C1 segment of cervical spinal cord (tissue), 14 donors: ENCODE measurements around the gene CAMTA1.
A peak's percentile ranks its signal among the peaks of the same experiment; 100 is the strongest.

Experiments
- DNase-seq, 14 donors: peaks; one replicate each; lab custom pipeline; 2025; lab: John Stamatoyannopoulos, UW

The CAMTA1 gene

DNA sequence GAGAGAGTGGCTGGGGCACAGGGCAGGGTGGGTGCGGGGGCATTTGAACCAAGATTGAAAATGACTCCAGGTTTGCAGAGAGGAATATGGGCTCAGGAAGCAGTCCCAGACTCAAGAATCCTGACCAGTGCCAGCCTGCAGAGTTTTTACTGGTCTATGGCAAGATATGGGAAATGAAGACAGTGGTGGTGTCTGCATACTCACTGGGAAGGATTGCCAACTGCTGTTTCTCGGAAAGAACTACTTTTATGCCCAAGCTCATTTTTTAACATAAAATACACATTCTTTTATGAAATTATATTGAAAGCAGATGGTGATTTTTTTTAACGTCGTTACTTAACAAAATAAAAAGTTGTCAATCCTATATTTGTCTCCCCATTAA lies 401.8 kb downstream of the CAMTA1 start:
- DNase-seq = no peak

DNA sequence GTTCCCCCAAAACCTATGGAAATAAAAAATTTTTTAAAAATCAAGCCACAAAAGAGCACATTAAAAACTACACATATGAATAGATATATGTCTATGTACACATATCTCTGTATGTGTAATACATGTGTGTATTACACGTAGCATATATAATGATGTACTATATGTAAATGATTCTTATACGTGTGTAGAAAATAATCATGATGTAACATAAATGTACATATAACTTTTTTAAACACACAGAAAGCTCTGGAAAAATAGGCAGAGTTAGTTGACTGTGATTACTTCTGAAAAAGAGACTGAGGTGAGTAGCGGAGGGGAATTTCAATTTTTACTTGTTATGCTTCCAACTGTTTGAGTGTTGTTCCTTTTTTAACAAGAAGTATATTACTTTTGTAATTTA lies 405.0 kb downstream of the CAMTA1 start:
- DNase-seq = no peak

DNA sequence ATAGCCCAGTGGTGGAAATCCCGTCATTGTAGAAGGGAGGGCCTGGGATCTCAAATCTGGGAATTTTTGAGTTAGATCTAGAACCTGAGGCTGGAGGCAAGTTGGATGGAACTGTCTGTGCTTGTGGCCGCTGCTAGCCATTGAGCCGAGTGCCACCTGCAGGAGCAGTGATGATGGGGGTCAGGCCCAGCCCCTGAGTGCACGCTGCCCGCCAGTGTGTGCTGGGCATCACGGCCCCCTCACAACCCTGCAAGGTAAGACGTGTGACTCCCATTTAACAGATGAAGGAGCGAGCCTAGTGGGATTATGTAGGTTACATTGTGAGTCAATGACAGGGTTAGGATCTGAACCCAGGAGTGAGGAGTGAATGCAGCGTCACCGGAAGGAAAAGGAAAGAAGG lies 407.2 kb downstream of the CAMTA1 start:
- DNase-seq = no peak

- DNase-seq = no peak
Observed at GRCh38 chr1:7196036-7196911, 411.0 kb downstream of the CAMTA1 start.

DNA sequence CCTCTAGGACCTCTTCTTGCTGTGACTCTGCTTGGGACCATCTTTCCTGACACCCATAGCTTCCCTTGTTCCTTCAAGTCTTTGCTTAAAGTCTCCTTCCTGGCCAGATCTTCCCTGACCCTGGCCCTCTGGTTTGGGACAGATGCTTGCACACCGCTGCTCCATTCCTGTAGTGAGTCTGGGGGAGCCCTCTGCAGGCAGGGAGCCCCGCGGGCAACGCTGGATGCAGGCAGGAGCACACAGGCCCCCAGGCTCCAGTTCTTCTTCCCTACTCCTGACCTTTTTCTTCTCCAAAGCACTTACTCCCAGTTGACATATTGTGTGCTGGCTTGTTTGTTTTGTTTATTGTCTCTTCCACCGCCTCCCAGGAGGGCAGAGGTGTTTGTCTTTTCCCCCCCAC lies 413.4 kb downstream of the CAMTA1 start:
- DNase-seq = no peak

- DNase-seq = peak in 1 of 14 donors; percentile 14
Observed at GRCh38 chr1:7199077-7199779, 414.0 kb downstream of the CAMTA1 start.

DNA sequence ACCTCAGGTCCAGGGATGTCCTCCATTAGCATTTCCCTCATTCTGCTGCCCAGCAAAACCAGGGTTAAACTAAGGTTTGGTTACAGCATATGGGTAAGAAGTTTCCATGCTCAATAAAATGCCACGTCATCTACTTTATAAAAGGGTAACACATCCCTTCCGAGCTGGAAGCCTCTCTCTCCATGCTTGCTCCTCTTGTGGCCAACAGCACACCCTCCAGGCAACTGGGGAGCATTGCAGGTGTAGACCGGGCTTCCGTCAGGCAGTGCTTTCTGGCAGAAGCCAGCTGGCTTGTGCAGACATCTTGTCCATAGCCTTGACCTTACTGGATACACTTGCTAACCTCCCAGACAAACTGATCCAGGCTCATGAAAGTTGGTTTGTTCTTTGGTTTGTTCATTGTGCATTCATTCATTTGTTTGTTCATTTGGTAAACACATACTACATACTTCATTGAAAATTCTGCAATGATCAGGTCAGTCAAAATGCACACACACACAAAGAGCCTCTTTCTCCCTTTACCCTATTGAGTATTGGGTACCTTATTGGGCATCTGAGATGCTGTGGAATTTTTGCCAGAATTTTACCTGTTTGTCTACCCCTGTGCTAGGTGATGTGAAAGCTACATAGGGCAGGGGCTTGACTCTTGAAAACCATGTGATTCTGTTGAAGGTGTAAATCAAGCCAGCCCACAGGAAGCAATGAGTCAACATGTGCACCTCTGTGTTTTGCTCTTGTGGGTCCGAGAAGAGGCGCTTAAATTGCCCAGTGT lies 422.8 kb downstream of the CAMTA1 start:
- DNase-seq = peak in 3 of 14 donors; percentile 10 to 22 (median 14)

DNA sequence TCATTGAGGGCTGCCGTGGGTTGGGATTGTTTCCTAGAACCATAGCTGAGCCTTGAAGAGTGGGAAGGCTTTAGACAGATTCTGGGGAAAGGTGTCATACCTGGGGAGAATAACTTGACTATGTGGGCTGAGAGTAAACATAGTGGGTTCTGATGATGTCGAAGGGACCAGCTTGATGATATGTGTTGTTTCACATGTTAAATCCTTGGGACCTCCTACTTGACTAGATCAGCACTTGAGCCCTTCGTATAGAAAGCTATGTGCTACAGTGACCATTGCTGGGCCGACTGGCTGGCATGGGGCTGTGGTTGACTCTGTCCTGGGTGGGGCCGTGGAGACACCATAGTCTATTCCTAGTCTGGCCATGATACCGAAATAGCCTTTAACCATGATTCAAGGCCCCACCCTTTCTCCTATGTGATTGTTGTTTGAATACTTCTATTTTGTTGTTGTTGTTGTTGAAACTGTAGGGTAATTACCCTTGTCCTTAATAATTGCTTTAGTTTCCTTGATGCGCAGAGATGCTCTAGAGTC lies 423.5 kb downstream of the CAMTA1 start:
- DNase-seq = no peak

DNA sequence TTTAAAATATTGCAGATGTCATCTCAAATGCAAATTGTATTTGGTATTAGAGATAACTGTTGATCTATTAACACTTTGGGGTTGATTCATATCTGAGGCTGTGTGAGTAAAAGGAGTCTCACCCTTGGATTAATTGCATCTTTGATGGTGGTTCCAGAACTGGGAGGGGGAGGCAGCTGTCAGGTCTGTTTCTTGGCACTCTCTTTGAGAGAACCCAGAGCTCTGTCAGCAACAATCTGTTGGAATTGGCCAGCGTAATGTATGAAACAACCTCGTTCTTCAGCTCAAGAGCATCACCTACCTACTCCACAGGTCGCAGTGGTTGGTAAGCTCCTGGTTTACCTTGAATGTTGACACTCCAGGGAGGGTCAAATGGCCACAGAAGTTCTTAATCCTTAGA lies 424.1 kb downstream of the CAMTA1 start:
- peak in 1 of 14 donors; percentile 79 for DNase-seq

DNA sequence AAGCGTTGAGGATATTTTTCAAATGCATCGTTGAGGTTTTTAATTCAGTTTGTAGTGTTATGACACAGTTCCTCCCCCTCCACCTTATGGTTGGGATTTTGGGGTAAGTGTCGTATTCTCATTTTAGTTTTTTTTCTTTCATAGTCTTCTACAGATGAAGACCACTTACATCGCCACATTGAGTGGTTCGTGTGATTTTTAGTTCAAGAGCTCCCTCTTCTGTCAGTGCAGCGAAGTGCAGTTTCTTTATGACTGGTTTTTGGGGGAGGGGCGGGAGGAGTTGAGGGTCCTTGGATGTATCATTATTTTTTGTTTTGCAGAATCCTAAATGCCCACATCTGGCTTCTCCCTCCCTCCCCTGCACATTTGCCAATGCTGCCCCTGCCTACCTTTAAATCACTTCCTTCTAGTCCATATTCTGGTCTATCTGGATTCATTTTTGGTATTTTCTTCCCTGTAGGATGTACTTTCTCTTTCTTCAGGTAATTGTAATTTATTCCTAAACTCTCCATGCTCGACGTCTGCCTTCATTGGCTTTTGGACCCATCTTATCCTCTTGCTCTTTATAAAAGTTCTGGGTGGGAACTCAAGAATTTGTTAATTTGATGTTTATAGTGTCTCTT lies 433.1 kb downstream of the CAMTA1 start:
- peak in 2 of 14 donors; percentile 6 to 11 for DNase-seq

DNA sequence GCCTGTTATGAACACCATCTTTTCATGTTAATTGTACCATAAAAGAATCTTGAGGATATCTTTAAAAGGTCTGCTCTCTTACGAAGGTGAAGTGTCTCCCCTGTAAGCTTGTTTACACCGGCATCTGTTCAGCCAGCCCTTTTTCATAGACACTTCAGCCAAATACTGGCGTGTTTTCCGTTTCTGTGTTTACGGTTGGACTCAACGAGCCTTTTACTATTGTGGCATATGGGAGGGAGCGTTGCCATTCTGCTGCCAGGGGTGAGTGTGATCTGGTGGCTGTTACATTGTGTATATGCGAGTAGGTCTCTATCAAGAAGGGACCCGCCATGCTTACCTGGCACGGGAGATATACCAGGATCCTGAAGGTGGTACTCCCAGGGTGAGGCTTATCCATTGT lies 433.8 kb downstream of the CAMTA1 start:
- peak in 1 of 14 donors; percentile 17 for DNase-seq

DNA sequence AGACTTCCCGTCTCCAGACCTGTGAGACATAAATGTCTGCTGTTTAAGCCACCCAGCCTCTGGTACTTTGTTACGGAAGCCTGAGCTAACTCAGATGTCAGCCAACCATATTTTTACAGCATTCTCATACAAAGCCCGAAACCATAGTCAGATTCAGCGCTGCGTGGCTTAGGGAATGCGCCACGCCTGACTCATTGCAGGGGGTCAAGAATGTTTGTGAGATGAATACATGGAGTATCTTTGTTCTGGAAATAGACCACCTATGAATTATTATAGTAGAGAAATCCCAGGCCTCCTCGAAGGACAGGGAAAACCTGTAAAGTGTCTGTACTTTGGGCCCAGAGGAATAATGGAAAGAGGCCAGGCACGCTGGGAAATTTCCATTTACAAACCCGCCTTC lies 434.8 kb downstream of the CAMTA1 start:
- no peak for DNase-seq

DNA sequence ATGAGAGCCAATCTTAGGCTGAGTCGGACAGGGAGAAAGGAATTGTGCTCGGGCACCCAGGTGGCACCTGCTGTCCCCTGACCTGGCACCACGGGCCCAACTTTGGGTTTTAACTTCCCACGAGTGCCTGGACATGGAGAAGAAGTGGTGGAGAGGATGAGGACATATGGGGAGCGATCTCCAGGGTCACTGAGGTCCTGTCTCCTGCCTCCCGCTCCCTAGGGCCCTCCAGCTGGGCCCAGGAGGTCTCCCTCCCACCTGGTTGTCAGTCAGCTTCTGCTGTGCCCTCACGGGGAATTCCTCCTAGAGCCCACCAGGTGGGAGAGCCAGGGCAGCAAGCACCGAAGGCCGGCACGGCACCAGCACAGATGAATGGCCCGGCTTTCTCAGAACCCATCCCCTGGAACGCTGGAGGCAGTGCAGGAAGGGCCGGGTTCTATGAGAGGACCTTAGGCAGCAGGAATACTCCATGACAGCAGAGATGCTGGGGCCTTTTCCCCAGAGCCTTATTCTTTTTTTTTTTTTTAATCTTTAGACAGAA lies 435.5 kb downstream of the CAMTA1 start:
- DNase-seq = no peak

- peak in 1 of 14 donors; percentile 57 for DNase-seq
Observed at GRCh38 chr1:7221826-7222694, 436.8 kb downstream of the CAMTA1 start.

GRCh38 chr1:7222695-7223015 lies 437.4 kb downstream of the CAMTA1 start:
- no peak for DNase-seq

DNA sequence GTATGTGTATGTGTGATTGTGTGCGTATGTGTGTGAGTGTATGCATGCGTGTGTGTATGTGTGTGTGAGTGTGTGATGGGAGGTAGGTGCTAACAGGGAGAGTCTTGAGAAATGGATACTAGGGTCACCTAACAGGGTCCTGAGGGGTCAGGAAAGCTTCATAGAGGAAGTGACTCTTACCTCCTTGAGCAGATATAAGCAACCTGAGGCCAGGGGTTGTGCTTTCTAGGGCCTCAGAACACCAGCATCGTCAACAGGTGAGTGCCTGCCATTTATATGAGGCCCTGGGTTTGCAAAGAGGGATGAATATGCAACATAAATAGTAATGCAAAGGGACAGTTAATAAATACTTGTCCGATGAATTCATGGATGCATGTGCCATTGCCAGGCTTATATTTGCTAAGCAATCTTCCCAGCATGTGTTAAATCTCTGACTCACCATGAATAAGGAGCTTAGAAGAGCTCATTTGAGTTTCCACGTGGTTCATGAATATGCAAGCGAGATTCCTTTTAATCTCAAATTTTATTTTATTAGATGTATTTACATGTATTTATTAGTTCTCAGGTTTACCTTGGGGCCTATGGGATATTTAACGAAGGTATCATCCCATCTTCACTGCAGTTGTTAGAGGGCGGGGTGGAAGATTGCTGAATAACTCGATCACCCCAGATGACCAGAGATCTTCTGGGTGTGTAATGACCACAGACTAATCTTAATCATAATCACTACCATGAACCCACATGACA lies 438.3 kb downstream of the CAMTA1 start:
- DNase-seq = no peak

DNA sequence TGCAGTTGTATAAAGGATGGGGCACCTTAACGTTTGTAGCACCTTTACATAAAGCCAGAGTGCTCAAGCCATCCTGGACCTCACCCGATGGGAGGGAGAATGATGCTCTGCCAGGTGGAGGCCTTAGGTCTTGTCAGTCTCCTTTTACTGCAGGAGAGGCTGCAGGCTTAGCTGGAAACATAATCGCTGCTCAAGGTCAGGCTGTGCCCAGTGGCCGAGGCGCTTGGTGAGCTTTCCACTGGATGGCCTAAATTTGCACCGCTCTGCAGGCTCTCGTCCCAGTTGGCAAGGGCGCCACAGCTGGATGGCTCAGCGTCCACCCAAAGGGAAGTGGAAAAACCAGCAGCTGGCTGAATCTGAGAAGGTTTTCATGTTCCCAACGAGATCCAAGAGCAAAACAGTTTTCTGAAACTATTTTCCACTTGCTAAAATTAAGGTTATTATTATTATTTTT lies 438.9 kb downstream of the CAMTA1 start:
- DNase-seq = no peak

DNA sequence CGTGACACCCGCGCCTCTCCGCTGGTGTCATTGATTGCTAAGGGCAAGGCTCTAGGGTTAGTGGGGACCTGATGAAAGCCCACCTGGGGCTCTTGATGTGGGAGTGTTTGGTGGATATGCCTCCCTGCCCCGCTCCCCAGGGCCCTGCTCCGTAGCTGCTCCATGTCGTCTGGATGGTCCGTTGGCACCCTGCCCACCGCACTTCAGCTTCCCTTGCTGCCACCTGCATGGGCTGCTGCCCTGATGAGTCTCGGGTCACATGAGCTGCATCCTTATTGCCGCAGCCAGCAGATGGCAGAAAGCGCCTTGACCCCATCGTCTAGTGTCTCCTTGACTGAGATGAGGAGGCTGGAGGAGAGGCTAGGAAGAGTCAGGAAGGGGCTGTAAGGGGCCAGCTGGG lies 439.4 kb downstream of the CAMTA1 start:
- no peak for DNase-seq

DNA sequence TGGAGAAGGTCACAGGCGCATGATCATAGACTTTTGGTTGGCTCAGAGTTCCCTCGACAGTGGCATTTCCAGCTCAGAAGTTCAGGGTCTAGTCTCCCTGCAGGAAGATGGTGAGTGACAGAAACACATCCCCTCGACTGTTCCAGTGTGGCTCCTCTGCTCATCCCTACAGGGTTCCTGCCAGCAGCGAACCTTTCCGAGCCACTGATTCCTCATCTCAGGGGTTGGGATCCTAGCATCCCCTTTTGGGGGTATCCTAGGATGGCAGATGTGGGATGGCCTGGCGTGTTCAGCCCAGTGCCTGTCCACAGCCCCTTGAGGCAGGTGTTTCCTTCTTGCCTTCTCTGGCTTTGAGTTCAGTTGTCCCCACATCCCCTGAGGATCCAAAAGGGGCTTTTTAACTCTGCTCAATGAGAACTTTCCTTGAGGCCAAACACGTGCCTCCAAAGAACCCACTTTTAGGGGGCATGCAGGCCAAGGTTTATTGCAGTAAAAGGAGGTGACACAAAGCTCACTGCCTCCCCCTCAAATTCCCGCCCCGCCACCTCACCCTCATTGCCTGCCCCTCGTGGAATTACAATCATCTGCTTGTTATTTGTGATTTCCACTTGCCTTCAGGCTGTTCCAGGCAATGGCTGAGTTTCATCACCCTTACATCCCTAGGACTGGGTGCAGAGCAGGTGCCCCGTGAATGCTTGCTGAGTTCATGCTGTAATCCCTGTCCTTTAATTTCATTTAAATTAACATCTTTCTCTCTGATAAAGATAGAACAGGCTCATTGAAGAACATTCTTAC lies 440.7 kb downstream of the CAMTA1 start:
- no peak for DNase-seq
